Activated gamma-delta T cell (primary cell): ENCODE results near the gene SPIN2B.

Source experiments
- DNase-seq: peaks from one replicate; lab custom pipeline; 2025; lab: John Stamatoyannopoulos, UW

The SPIN2B gene

GRCh38 chrX:57070185-57070984 lies 51.0 kb downstream of the SPIN2B start:
- DNase-seq = no peak
